NCI-H146 (cell line): Measurements from ENCODE around the gene ANKS1A.
"Not testable (repeated sequence)": the region's sequence is repeated elsewhere in the genome, so short reads cannot be mapped to it uniquely, and the experiment has no call there.

ENCODE experiments used
- DNase-seq: peaks from one replicate; lab custom pipeline; 2025; lab: John Stamatoyannopoulos, UW

ANKS1A gene

GRCh38 chr6:34922177-34922663 is 33.2 kb downstream of the ANKS1A start:
- DNase-seq: no peak

DNA sequence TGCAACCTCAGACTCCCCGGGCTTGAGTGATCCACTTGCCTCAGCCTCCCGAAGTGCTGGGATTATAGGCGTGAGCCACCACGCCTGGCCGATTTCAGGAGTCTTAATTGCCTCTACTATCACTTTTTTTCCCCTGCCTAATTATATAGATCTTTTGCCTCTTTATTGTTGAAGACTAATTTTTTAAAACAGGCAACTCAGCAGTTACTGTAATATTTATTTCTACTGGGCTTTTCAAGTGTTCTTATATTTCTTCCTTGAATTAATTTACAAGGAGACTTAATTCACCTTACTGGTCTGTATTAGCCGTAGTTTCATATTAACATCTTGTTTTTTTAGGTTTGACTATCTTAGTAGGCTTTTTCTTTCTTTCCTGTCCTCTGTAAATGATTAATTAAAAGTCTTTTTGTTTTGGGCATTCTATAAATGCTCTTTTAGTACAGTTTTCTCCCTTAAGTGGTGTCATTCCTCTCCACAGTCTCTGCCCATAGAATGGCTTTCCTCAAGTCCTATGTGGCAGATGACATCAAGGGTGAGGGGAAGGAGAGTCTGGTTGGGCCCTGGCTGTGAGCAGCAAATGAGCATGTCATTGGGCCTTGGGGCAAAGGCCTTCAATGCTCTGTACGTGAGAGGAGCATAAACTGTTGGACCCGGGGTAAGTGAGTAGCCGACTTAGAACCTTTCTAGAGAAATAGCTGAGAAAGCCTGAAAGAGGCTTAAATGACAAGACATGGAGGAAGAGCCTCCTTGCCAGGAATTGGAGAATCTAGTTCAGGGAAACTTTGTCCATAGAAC is 36.0 kb downstream of the ANKS1A start:
- DNase-seq: no peak

DNA sequence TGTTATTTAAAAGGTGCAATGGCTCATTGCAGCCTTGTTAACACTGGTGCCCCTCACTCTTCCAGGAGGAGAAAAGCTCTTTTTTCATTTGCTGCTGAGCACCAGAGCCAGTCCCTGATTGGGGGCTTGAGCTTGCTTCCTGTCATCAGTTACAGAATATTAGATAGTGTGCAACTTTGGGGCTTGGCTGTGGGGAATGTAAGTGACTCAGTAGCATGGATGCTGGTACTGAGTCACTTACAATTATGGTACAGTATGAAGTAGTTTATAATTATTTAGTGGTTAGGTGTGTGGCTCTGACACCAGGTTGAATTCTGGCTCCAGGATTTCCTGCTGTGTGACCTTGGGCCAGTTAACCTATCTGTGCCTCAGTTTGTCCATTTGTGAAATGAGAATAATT is 37.6 kb downstream of the ANKS1A start:
- no peak for DNase-seq

GRCh38 chr6:34928220-34928619 is 39.2 kb downstream of the ANKS1A start:
- no peak for DNase-seq

DNA sequence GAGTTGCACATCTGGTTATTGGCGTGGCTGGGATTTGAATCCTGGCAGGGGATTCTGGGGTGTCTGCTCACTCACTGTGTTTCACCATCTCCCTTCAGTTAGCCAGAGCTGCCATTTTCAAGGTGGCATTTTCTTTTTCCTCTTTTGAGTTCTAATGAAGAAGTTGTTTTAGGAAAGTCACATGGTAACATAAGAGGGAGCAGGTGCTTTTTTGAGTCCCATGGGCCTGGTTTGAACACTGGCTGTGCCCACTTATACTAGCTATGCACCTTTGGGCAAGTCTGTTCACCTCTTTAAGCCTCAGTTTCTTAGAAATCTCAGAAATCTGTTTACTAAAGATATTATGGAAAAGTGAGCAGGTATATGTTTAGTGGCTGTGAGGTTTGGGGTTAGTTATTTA is 39.6 kb downstream of the ANKS1A start:
- no peak for DNase-seq

- DNase-seq: no peak
Measured at GRCh38 chr6:34929241-34929978, 40.4 kb downstream of the ANKS1A start.

DNA sequence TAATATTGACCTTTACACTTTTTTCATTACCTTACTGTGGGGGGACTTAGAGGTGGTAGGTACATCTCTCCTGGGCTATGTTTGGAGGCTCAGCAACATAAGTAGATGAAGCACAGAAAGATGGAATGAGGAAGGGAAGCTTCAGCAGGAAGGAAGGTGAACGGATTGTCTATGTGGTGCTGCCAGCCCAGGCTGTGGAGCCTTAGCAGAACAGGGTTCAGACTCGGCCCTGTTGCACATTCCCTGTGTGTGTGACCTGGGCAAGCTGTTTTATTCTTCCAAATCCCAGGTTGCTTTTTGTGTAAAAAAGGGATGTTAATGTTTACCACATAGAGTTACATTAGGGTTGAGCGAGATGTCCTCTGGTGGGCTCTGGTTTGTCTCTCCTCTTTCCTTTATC is 41.2 kb downstream of the ANKS1A start:
- no peak for DNase-seq

DNA sequence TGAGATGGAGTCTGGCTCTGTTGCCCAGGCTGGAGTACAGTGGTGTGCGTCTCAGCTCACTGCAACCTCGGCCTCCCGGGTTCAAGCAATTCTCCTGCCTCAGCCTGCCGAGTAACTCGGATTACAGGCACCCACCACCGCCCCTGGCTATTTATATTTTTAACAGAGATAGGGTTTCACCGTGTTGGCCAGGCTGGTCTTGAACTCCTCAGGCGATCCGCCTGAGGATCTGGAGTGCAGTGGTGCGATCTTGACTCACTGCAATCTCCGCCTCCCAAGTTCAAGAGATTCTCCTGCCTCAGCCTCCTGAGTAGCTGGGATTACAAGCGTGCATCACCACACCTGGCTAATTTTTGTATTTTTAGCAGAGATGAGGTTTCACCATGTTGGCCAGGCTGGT is 43.1 kb downstream of the ANKS1A start:
- not testable (repeated sequence) for DNase-seq

- no peak for DNase-seq
Measured at GRCh38 chr6:34934516-34934915, 45.5 kb downstream of the ANKS1A start.

DNA sequence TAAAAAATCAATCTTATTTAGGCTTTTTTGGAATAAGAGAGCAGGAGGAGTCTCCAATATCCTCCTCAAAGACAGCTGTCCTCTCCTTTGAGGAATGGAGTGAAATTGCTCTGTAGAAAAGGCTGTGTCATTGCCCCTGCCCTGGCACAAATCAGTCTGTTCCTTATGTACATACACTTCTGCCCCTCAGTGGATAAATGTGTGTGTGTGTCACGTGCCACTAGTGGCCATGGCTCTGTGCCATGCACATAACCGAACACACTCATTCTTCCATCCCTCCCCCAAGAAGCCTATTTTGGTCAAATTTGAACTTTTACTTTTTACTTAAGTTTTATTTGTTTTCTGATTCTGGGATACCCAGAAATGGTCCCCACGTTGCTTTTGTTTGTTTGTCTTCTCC is 49.2 kb downstream of the ANKS1A start:
- no peak for DNase-seq

DNA sequence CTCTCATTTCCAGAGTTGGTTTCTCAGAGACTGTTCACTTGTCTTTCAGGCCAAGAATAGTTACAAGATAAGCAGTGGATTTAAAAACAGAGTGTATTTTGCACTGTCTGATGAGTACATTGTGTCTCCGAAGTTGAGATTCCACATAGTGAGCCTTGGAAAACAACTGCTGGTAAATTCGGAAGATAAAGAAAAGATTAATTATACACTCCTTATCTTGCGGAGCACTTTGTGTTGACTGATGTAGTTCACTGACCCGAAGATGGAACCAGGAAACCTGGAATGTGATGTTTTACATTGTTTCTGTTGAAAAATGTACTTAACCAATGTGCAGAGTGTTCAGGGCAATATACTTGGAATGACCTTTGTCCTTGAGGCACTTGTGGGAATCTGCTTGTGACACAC is 51.0 kb downstream of the ANKS1A start:
- DNase-seq: no peak

GRCh38 chr6:34941421-34941820 is 52.4 kb downstream of the ANKS1A start:
- DNase-seq: no peak

GRCh38 chr6:34945317-34945716 is 56.3 kb downstream of the ANKS1A start:
- no peak for DNase-seq

- no peak for DNase-seq
Measured at GRCh38 chr6:34947561-34947960, 58.5 kb downstream of the ANKS1A start.

GRCh38 chr6:34949636-34950035 is 60.6 kb downstream of the ANKS1A start:
- no peak for DNase-seq

DNA sequence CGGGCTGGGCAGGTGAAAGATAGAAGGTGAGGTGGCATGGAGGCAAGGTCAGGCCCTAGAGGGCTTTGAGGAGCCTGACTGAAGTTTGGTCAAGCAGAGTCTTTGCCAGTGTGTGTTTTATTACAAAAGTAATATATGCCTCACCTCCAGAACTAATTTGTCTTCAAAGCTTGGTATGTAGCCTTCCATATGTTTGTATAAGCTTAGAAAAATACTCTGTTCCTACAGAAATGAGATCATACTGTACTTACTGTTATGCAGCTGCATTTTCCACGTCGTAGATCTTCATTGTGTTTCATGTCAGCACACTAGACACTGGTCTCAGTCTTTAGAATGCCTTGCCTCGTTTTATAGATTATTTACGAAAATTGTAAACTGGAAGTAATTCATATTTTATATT is 61.8 kb downstream of the ANKS1A start:
- no peak for DNase-seq

DNA sequence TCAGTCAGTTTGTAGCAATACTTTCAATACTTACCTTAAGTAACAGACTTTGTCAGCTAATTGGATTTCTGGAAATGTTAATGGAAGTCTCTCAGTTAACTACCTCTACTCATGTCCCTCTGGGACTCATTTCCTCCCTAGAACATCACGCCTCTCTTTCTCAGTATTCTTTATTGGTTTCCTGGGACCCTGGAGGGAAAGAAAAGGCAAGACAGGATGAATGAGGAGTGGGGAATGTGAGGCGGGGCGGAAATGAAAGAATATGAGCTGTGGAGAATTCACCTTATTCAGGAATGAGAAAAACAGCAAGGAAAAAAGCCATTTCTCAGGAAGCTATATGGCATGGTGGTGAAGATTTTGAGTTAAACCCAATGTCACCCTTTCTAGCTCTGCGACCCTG is 62.7 kb downstream of the ANKS1A start:
- DNase-seq: no peak

DNA sequence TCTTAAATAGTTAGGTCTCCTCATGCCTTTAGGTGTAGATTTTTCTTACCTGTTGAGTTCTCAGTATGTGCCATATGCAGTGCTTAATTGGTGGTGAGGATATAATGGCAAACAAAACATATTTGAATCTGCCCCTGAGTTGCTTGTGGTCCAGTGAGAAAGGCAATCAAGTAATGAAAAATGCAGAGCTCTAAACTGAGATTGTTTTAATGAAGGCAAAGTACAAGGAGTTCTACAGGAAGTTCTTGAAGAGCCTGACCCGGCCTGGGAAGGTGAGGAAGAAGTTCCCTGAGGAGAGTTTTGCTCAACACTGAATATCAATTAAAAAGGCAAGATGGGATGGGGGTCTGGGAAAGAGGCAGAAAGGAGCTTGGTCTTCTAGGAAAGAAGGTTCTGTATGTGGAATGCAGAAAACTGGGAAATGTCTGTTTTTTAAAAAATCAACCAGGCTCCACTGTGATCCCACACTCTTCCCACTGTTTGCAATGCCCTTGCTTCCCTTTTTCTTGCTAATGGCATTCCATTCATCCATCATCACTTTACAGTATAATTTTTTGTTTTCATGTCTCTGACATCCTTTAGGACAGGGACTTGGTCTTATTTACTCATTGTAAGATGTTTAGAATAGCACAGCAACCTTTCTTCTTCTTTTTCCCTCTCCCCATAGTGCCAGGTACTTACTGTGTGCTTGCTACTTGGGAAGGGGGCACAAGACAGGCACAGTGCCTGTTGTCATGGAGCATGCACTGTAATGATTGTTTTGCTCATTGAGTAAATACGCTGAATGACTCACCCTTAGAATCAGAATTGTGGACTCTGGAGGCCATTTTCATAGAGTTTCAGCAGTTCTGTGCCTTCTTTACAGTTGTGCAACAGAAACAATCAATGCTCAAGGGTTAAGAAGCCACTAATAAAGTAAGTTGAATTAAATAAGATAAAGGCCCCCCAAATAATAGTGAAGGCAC is 64.3 kb downstream of the ANKS1A start:
- DNase-seq: peak; percentile 59

- no peak for DNase-seq
Measured at GRCh38 chr6:34955442-34955841, 66.4 kb downstream of the ANKS1A start.

DNA sequence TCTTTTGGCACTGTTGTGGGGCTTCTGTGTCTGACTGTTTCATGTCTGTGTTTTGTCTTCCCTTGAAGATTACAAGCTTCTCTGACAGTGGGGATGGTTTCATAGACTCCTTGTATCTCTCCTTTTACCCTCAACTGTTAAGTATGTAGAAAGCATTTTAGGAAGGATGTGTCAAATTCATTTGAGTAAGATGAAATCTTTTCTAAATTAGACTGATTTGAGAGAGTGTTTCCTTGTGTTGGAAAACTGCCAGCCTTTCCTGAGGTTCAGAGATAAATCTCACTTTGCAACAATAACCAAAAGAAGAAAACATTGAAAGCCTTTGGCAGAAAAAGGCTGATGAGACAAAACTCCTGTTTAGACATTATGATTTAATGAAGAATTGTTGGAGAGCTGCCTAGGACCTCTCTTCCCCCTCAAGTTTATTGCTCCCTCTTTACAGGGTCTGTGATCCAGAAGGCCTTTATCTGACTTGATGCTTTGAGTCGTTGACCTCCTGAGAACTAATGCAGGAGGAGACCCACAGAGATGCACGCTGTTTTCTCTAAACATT is 68.3 kb downstream of the ANKS1A start:
- no peak for DNase-seq

DNA sequence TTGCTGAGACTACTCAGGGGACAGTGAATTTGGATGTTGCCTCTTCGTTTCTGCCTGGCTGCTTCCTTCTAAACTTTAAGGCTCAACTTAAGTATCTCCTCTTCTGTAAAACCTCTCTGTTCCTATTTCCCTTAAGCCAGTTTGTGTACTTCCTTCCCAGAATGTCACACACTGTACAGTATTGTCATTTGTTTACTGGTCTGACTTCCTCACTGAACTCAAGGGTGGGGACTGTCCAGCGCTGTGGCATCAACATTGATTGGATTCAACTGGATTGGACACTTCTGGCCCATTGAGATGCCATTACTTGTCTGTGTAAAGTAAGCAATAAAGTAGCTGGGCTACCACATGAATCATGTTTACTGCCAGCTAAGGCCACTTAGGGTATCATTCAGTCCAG is 69.7 kb downstream of the ANKS1A start:
- DNase-seq: no peak

GRCh38 chr6:34959224-34959623 is 70.2 kb downstream of the ANKS1A start:
- no peak for DNase-seq
